ENCODE measurements around the gene SCP2.

The SCP2 gene

GRCh38 chr1:53024117-53024516 lies 97.0 kb downstream of the SCP2 start:
- CTCF ChIA-PET, result no interaction called here
- Histone ChIP-seq H3K27ac (ENCODE audit: extremely low read depth, low read depth, low read length) (no peak overlapping the region), H3K4me3 (ENCODE audit: low read depth, low read length) (no peak overlapping the region), H3K9me3 (ENCODE audit: control insufficient read depth, insufficient read depth, low read depth, low read length) (no peaks in the 10 kb centered on the region), H3K4me1 (ENCODE audit: control insufficient read depth, insufficient read depth, low read length) (no peaks in the 10 kb centered on the region; the same call in 1 of the 2 replicates), H3K36me3 (ENCODE audit: control insufficient read depth in 2 of 2, insufficient read depth in 1 of 2, low read length in 2 of 2) (peaks cover 0 to 4% of the 10 kb centered on the region in 2 experiments; a peak in 2 of 3 replicates)
- POLR2A ChIA-PET, result no interaction called here
- no peak for TF ChIP-seq ZNF398 (tag by site-specific recombination; IDR thresholded peaks at IDR 0.05)
- TF ChIP-seq WT1 (tag by site-specific recombination; IDR thresholded peaks at IDR 0.05), result no peak
- TF ChIP-seq ATF2 (tag by site-specific recombination; IDR thresholded peaks at IDR 0.05; ENCODE audit: low read depth), result no peak
- no peak for TF ChIP-seq KLF10 (tag by site-specific recombination; IDR thresholded peaks at IDR 0.05)
- TF ChIP-seq ZNF114 (tag by site-specific recombination; IDR thresholded peaks at IDR 0.05), result no peak
- no peak for TF ChIP-seq ZNF155 (tag by site-specific recombination; IDR thresholded peaks at IDR 0.05)
- no peak for TF ChIP-seq ZNF18 (tag by site-specific recombination; IDR thresholded peaks at IDR 0.05)
- TF ChIP-seq ZNF624 (tag by site-specific recombination; IDR thresholded peaks at IDR 0.05), result no peak
- TF ChIP-seq ZFP3 (tag by site-specific recombination; IDR thresholded peaks at IDR 0.05; ENCODE audit: low read depth), result no peak
- TF ChIP-seq ZNF560 (tag by site-specific recombination; IDR thresholded peaks at IDR 0.05; ENCODE audit: borderline replicate concordance), result no peak
- TF ChIP-seq ZNF248 (tag by site-specific recombination; IDR thresholded peaks at IDR 0.05), result no peak
- TF ChIP-seq ZBTB49 (tag by site-specific recombination; IDR thresholded peaks at IDR 0.05; ENCODE audit: low read depth), result no peak
- TF ChIP-seq ZNF184 (tag by site-specific recombination; IDR thresholded peaks at IDR 0.05), result no peak
- TF ChIP-seq KLF8 (tag by site-specific recombination; IDR thresholded peaks at IDR 0.05), result no peak
- TF ChIP-seq ZNF473 (tag by site-specific recombination; IDR thresholded peaks at IDR 0.05), result no peak
- TF ChIP-seq ZBTB26 (tag by site-specific recombination; optimal IDR thresholded peaks at IDR 0.05), result no peak
- TF ChIP-seq ZBTB7A (tag by site-specific recombination; IDR thresholded peaks at IDR 0.05; ENCODE audit: low read depth), result no peak
- no peak for TF ChIP-seq ZNF366 (tag by site-specific recombination; conservative IDR thresholded peaks at IDR 0.05)
- TF ChIP-seq ZNF416 (tag by site-specific recombination; IDR thresholded peaks at IDR 0.05), result no peak
- no peak for TF ChIP-seq ZNF302 (tag by site-specific recombination; IDR thresholded peaks at IDR 0.05; ENCODE audit: low read depth)
